ENCODE measurements around the gene ALS2.
"Not testable (repeated sequence)": the region's sequence is repeated elsewhere in the genome, so short reads cannot be mapped to it uniquely, and the experiment has no call there.

GRCh38 chr2:201671205-201671604 is 109.5 kb downstream of the ALS2 start:
- TF ChIP-seq CTCF (IDR thresholded peaks at IDR 0.05; ENCODE audit: poor library complexity); EZH2 (IDR thresholded peaks at IDR 0.05; ENCODE audit: borderline replicate concordance); EZH2phosphoT487 (IDR thresholded peaks at IDR 0.05; ENCODE audit: low read depth, severe bottlenecking, unreplicated experiment): not testable (repeated sequence)
